HG02943 (cell line): ENCODE measurements around the gene IRF4.

ENCODE experiments used
- ATAC-seq: cut with Tn5 transposase; IDR thresholded peaks from one replicate; pipeline ENCODE4 v1.9.1; 2021; ENCODE audit warnings: mild to moderate bottlenecking, low read depth, moderate library complexity; ENCODE audit not compliant: unreplicated experiment

Gene IRF4

DNA sequence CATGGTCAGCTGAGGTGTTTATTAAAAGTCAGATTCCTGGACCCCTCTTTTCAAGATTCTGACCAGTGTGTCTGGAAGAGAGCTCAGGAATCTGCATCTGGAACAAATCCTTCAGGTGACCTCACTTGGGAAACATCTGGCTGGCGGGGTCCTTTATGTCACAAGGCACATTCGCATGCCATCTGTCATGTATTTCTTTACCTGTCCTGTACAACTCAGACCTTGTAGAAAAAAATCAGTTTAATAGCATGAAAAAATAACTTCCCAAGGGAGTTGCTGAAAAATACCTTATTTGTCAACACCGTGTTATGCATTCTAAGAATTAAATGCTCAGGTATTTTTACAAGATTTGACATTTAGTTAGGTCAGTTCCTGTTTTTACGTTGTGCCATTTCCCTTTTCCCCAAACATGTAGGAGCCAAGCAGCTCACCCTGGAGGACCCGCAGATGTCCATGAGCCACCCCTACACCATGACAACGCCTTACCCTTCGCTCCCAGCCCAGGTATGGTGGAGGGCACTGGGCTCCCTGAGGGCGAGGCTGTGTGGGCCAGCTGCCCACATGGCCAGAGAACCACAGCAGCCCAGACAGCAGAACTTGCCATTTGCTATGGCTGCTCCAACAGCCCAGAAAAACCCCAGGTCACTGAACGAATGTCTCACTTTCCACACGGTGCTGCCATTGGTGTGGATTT, 4.0 kb downstream of the IRF4 start:
- no peak for ATAC-seq

DNA sequence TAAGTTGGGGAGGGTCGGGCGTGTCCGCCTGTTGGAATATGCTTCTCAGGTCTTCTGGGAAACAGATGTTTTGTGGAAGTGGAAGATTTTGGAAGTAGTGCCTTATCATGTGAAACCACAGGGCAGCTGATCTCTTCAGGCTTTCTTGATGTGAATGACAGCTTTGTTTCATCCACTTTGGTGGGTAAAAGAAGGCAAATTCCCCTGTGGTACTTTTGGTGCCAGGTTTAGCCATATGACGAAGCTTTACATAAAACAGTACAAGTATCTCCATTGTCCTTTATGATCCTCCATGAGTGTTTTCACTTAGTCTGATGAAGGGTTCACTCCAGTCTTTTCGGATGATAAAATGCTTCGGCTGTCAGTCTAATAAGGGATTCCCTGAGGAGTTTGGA, 4.6 kb downstream of the IRF4 start:
- no peak for ATAC-seq

DNA sequence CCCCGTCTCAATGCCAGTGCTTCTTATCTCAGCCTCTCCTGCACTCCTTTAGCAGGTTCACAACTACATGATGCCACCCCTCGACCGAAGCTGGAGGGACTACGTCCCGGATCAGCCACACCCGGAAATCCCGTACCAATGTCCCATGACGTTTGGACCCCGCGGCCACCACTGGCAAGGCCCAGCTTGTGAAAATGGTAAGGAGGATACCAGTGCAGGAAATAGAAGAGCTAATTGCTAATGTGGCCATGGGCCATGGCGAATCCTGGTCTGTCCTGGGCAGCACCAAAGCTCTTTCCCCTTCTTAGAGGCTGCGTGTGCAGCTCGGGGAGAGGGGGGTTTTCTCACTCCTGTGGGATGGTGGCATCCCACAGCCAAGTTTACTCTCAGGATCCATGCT, 5.5 kb downstream of the IRF4 start:
- no peak for ATAC-seq

DNA sequence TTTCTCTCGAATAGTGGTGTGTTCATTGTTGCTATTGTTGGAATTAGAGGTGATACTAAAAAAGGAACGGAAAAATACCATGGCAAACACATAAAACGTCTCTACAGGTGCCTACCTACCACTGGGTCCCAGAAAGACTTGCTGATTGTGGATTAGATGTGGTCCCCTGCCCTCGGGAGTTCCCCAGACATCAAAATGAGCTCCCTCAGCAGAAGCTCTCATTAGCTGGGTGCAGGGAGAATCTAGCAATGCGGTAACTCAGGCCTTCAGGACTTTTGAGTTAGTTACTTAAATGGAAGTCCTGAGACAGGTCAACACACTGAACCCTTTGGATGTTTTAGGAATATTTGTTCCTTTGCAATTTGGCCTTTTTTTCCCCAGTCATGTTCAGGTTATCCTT, 6.1 kb downstream of the IRF4 start:
- ATAC-seq: no peak

DNA sequence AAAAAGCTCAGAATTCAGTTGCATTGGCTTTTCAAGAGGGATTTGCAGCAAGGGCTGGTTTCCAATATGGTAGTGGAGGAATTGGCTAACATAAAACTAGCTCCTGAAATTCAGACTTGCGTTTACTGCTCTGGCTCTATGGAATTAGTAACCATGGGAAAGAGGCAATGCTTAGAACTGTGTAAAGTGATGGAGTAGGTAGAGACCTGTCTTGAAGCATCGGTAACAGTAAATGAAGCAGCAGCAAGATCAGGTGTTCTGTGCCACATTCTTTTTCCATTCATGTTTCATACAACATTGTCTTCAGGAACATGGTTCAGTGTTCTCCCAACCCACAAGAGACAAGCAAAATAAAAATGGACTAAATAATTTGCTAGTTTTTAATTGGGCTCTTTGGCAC, 6.5 kb downstream of the IRF4 start:
- ATAC-seq: no peak

DNA sequence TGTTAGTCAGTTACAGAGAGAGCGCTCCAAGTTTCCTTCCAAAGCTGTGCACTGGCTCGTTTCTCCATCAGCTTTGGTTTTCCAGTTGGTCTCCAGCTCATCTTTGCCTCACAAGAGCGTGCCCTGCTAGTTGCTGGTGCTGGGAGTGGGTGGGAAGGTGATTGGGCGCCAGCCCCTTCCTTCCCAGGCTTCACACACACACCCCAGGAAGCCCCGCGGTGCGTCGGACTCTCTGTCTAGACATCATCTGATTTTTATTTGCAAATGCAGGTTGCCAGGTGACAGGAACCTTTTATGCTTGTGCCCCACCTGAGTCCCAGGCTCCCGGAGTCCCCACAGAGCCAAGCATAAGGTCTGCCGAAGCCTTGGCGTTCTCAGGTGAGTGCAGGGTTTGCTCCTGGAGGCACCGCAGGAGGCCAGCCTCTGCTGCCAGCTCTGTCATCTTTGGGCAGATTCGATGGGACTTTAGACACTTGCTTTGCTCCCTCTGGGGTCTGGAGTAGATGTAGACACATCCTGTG, 7.1 kb downstream of the IRF4 start:
- ATAC-seq: no peak

DNA sequence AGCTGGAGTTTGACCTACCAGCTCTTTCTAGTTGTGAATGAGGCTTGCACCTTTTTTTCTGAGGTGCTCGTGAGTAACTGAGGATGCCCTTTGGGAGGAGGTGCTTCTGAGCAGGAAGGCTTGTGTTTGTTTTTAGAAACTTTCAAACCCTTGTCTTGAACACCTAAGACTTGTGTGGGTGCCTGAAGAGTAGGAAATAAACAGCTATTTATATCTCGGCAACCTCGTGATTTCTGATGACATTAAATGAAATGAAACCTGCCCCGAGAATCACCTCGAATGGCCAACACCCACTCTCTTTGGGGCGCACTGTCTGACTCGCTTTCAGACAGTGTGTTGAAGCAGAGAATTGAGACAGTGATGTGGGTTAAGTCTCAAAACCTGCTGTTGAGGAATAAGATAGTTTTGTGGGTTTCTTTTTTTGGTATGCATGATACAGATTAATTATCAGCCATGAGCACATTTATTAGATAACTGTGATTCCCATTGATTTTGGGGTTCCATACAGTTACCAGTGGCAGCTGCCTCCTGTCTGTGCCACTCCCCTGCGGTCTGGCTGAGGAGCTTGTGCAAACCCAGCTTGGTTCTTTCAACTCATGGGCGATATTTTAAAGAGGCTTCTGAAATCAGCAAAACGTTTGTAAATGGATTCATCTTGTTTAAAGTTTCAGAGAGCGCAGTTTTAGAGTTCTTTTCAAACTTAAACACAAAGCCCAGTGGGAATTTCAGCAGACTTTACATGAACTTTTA, 8.4 kb downstream of the IRF4 start:
- ATAC-seq: no peak

DNA sequence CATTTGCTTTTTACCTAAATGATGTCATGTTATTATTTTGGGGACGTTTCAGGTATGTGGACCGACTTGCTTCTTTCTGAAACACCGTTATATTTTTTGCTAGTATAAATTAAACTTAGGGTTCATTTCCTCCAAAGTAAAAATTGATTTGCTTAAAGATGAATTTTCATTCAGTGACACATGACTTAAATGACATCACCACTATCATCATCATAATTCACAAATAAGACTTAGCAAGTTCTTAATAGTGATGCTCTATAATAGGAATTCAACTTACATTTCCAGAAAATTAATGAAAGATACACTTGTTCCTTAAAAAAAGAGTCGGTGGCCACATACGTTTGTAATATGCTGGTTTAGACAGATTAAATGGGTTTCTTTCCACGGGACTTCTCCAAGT, 9.3 kb downstream of the IRF4 start:
- no peak for ATAC-seq

DNA sequence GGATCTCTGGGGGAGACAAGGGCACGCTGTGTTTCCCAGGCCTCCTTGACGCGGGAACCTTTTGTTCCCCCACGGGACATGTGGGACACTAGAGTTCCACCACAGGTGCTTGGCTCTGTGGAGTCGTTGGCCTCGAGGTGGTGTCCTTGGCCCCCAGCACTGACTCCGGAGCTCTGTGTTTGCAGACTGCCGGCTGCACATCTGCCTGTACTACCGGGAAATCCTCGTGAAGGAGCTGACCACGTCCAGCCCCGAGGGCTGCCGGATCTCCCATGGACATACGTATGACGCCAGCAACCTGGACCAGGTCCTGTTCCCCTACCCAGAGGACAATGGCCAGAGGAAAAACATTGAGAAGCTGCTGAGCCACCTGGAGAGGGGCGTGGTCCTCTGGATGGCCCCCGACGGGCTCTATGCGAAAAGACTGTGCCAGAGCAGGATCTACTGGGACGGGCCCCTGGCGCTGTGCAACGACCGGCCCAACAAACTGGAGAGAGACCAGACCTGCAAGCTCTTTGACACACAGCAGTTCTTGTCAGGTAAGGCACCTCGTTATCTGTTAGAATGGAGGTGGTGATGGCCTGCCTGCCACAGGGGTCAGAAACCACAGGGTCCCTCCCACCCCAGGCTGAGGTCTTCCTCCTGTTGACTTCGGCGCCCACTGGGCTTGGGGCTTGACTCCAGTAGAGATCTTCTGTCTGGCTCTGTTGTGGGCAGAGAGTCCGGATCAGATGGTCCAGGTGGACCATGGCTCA, 9.9 kb downstream of the IRF4 start:
- ATAC-seq: no peak

DNA sequence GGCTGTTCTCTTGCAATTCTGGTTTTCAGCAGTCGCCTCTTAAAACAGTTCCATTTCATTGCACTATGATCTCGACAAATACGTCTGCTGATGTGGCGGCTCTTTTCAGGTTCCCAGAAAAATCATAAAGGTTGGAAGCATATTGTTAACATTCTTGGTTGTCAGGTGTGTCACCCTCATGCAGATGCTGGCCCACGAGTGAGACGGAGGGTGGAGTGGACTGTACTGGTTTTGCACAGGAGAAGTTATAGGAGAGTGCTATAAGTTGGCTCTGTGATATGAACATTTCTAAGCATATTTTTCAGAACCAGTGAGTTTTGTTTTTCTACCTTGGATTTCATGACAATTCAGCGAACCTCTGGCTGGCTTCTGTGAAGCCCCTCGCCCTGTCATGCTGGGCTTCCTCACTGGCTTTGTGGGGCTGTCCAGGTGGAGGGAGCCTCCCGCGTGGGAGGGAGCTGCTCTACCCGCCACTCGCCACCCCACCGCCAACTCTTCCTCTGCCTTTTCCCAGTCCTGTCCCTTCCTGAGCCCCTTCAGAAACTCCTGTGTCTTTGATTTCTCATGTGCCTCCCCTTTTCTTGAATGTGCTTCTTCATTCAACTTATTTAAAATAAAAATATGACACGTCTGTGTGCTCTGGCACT, 10.6 kb downstream of the IRF4 start:
- ATAC-seq: no peak

DNA sequence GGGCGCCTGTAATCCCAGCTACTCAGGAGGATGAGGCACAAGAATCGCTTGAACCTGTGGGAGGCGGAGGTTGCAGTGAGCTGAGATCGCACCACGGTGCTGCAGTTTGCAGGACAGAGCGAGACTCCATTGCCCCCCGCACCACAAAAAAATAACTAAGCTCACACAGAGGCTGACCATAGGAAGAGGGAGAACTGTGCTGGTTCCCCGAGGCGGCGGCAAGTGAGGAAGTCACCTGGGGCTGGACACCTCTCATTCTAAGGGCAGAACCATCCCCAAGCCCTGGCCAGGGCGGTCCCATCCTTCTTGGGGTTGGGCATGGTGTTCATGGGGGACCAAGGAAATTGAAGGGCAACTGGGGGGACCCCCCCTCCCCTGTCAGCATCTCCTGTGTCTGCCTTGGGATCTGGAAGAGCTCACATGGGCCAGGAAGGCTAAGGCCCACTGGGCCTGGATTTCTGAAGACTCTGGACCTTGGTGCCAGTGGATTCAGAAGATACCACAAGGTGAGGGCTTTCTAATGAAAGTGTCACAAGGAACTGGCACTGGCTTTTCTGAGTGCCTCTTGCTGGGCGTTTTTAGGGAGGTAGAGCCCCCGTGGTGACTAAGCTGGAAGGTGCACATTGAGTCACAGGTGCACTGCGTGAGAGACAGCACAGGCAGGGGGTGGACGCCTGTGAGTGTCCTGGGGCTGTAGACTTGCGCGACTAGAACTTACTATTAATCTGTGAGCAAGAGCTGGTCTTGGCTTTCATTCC, 11.5 kb downstream of the IRF4 start:
- ATAC-seq: no peak

DNA sequence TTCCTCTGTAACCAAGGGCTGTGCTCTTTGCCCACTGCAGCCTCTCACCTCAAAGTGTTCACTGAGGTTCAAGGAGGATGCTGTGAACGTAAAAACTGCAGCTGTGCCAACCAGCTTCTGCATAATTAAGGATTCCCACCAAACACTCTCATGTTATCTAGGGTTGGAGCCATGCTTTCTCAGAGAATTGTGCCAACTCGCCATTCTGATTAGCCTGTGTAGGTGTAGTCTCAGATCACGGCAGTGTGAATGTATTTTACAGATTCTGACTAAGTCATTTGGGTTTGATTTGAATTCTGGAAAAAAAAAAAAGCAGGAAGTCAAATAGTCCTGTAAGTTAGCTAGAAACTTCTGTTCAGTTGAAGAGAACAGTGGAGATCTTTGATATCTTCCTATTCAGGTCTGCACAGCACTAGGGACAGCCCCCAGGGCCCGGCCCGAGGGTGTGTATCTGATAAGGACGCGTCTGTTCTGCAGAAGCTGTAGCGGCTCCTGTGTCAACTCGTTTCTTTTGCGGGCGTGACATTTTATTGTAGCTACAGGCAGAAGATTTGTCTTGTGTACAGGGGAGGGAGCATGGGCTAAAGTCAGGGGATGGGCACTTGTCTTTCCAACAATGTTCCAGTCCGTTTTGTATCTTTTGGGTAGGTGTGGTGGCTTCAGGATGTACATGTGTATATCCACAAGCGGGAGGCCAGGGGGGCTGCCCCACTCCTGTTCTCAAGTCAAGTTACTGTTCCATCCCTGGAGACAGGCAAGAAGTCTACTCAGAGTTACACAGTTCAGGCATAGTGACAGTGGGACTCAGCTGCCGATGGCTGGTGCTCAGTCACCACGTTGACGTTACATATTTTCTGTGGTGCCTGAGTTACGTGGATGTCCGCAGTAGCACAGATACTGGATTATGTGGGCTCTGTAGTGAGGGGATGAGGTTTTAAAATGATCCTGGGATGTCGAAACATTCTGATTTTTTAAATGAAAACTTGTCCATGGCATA, 12.4 kb downstream of the IRF4 start:
- ATAC-seq: no peak

DNA sequence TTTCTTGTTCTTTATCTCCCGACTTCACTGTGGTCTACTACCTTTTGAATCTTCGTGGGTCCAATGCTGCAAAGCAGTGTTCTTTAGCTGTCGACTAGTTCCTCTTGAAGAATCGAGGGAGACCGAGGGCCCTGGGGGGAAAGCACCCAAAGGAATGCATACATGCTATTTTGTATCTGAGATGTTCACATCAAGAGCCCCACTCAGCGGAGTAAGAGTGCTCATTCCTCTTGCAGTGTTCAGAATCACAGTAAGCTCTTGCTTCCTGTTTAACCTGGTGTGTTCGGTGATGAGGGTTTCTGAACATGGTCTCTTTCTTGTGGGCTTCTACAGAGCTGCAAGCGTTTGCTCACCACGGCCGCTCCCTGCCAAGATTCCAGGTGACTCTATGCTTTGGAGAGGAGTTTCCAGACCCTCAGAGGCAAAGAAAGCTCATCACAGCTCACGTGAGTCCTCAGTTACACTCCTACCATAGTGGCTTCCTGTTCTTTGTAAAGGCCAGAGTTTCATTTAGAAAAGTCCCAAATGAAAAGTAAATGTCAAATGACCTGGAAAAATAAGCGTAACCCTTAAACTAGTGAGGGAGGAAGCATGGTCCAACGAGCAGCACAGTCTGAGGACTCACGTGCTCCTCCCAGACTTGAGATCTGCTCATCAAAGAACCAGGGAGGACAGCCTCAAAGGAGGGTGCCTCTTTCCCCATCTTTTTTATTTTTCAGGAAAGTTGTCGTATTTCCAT, 13.3 kb downstream of the IRF4 start:
- no peak for ATAC-seq

DNA sequence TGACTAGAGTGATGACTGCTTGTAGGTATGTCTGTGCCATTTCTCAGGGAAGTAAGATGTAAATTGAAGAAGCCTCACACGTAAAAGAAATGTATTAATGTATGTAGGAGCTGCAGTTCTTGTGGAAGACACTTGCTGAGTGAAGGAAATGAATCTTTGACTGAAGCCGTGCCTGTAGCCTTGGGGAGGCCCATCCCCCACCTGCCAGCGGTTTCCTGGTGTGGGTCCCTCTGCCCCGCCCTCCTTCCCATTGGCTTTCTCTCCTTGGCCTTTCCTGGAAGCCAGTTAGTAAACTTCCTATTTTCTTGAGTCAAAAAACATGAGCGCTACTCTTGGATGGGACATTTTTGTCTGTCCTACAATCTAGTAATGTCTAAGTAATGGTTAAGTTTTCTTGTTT, 16.6 kb downstream of the IRF4 start:
- no peak for ATAC-seq

DNA sequence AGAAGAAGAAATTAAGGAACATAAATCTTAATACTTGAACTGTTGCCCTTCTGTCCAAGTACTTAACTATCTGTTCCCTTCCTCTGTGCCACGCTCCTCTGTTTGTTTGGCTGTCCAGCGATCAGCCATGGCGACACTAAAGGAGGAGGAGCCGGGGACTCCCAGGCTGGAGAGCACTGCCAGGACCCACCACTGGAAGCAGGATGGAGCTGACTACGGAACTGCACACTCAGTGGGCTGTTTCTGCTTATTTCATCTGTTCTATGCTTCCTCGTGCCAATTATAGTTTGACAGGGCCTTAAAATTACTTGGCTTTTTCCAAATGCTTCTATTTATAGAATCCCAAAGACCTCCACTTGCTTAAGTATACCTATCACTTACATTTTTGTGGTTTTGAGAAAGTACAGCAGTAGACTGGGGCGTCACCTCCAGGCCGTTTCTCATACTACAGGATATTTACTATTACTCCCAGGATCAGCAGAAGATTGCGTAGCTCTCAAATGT, 17.1 kb downstream of the IRF4 start:
- ATAC-seq: no peak

DNA sequence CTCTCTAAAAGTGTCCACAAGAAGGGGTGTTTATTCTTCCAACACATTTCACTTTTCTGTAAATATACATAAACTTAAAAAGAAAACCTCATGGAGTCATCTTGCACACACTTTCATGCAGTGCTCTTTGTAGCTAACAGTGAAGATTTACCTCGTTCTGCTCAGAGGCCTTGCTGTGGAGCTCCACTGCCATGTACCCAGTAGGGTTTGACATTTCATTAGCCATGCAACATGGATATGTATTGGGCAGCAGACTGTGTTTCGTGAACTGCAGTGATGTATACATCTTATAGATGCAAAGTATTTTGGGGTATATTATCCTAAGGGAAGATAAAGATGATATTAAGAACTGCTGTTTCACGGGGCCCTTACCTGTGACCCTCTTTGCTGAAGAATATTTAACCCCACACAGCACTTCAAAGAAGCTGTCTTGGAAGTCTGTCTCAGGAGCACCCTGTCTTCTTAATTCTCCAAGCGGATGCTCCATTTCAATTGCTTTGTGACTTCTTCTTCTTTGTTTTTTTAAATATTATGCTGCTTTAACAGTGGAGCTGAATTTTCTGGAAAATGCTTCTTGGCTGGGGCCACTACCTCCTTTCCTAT, 17.9 kb downstream of the IRF4 start:
- ATAC-seq: no peak

DNA sequence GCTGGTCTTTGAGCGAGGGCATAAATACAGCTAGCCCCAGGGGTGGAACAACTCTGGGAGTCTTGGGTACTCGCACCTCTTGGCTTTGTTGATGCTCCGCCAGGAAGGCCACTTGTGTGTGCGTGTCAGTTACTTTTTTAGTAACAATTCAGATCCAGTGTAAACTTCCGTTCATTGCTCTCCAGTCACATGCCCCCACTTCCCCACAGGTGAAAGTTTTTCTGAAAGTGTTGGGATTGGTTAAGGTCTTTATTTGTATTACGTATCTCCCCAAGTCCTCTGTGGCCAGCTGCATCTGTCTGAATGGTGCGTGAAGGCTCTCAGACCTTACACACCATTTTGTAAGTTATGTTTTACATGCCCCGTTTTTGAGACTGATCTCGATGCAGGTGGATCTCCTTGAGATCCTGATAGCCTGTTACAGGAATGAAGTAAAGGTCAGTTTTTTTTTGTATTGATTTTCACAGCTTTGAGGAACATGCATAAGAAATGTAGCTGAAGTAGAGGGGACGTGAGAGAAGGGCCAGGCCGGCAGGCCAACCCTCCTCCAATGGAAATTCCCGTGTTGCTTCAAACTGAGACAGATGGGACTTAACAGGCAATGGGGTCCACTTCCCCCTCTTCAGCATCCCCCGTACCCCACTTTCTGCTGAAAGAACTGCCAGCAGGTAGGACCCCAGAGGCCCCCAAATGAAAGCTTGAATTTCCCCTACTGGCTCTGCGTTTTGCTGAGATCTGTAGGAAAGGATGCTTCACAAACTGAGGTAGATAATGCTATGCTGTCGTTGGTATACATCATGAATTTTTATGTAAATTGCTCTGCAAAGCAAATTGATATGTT, 19.2 kb downstream of the IRF4 start:
- ATAC-seq: no peak
